ENCODE measurements around the gene OR10J4.
"Not testable (repeated sequence)": the region's sequence is repeated elsewhere in the genome, so short reads cannot be mapped to it uniquely, and the experiment has no call there.

Gene OR10J4

GRCh38 chr1:159431904-159432303 is at the start of gene OR10J4:
OR10J4 (plus strand) TSS chr1:159432204.
- DNase-seq: no peak

GRCh38 chr1:159406821-159407220 is 25.2 kb upstream of the OR10J4 start:
- no peak for DNase-seq

- no peak for DNase-seq
These were observed 23.1 kb upstream of the OR10J4 start for GRCh38 chr1:159408862-159409400.

- DNase-seq: no peak
These were observed 10.2 kb upstream of the OR10J4 start for GRCh38 chr1:159421821-159422220.

- DNase-seq: no peak
These were observed 3.5 kb upstream of the OR10J4 start for GRCh38 chr1:159428536-159428935.

- DNase-seq: no peak
These were observed 2.7 kb upstream of the OR10J4 start for GRCh38 chr1:159429074-159429861.

GRCh38 chr1:159430985-159431384 is 1.0 kb upstream of the OR10J4 start:
- DNase-seq: no peak

GRCh38 chr1:159436469-159436868 is 4.5 kb downstream of the OR10J4 start:
- no peak for DNase-seq

GRCh38 chr1:159439422-159439821 is 7.4 kb downstream of the OR10J4 start, which contains the start of gene OR10J1:
OR10J1 (plus strand) TSS chr1:159439722; CDS start chr1:159439792, 70 bp downstream.
- DNase-seq: no peak

GRCh38 chr1:159441360-159441759 is 9.4 kb downstream of the OR10J4 start:
- DNase-seq: no peak

- no peak for DNase-seq
These were observed 10.4 kb downstream of the OR10J4 start for GRCh38 chr1:159442428-159442827.

- DNase-seq: no peak
These were observed 11.2 kb downstream of the OR10J4 start for GRCh38 chr1:159443066-159443750.

GRCh38 chr1:159444511-159444910 is 12.5 kb downstream of the OR10J4 start:
- no peak for DNase-seq

- DNase-seq: no peak
These were observed 16.2 kb downstream of the OR10J4 start for GRCh38 chr1:159448181-159448580.

GRCh38 chr1:159449605-159450004 is 17.6 kb downstream of the OR10J4 start:
- not testable (repeated sequence) for DNase-seq

GRCh38 chr1:159459551-159459950 is 27.5 kb downstream of the OR10J4 start:
- DNase-seq: no peak

GRCh38 chr1:159465191-159465603 is 33.2 kb downstream of the OR10J4 start:
- no peak for DNase-seq

GRCh38 chr1:159468321-159468720 is 36.3 kb downstream of the OR10J4 start:
- no peak for DNase-seq

- no peak for DNase-seq
These were observed 38.0 kb downstream of the OR10J4 start for GRCh38 chr1:159469921-159470533.

- no peak for DNase-seq
These were observed 41.3 kb downstream of the OR10J4 start for GRCh38 chr1:159473335-159473734.

GRCh38 chr1:159474926-159475325 is 42.9 kb downstream of the OR10J4 start:
- no peak for DNase-seq
